Stimulated activated CD4-positive, alpha-beta T cell treated with anti-CD3 and anti-CD28 coated beads, Interleukin-12 subunit alpha, Interleukin-12 subunit beta, amount 100 ng/mL, for 48 hours (primary cell): ENCODE results near the gene EIF5.

Source experiments
- DNase-seq, 3 donors: peaks; one replicate each; pipeline ENCODE4 v3.0.0-alpha.2; 2020; ENCODE audit warnings: low read depth in 2 of 3, low spot score in 1 of 3

The EIF5 gene

GRCh38 chr14:103308717-103309616 is 25.1 kb upstream of the EIF5 start:
- no peak for DNase-seq

- DNase-seq = no peak
Measured at GRCh38 chr14:103310576-103311095, 23.4 kb upstream of the EIF5 start.

DNA sequence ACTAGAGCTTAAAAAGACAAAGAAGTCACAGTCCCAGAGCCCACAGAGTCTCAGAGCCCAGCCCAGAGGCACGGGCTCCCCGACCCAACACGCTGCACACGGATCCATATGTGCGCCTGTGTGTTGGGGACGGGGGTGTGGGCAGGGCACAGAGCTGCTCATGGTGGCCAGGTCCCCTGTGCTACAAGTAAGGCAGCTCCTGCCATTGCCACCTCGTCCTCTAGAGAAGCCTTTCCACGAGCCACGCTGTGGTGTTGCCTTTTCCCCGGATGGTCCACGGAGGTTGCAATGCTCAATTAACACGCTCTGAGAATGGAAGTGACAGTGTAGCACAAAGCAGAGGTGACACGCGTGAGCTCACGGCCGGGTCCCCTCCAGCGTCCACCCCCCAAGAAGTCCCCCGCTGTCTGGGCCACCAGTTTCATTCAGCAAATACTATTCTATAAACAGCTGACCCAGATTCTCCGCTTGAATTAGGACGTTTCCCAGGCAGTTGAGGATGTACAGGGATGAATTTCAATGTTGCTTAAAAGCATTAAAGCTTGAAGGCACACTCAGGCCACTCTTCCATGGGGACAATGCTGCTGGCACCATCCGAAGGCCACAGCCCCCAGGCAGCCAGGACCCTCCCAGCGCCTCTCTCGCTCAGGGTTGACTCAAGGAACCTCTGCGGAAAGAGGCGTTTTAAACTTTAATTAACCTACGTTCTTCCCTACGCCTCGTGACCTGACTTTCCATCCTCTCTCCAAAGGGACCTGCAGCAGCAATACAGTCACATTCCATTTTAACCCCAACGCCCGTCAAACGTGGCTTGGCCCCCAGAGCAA is 22.7 kb upstream of the EIF5 start:
- no peak for DNase-seq

GRCh38 chr14:103312006-103312635 is 21.9 kb upstream of the EIF5 start:
- no peak for DNase-seq

GRCh38 chr14:103313704-103314103 is 20.3 kb upstream of the EIF5 start:
- DNase-seq = no peak

DNA sequence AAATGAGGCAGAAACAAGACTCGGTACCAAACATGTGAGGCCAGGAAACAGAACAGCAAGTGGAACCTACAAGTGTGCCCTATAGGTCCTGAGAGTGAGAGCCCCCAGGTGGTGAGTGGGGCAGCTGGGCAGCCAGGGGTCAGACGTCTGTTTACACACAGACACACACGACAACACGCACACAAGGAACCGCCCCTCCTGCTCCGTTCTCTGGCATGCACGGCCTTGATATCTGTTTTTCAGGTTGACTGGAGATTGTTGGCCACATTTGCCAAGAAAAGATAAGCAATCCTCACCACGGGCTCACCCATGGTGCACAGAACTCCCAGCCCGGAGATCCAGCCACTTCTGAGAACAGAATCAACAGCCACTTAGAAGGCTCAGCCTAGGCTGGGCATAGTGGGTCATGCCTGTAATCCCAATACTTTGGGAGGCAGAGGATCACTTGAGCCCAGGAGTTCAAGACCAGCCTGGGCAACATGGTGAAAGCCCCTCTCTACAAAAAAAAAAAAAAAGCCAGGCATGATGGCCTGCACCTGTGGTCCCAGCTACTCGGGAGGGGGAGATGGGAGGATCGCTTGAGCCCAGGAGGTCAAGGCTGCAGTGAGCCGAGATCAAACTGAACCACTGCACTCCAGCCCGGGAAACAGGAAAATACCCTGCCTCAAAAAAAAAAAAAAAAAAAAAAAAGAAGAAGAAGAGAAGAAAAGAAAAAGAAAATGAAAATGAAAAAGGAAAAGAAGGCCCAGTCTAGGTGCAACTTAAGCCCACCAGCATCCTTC is 19.4 kb upstream of the EIF5 start:
- no peak for DNase-seq

GRCh38 chr14:103315351-103315911 is 18.6 kb upstream of the EIF5 start:
- DNase-seq = no peak

DNA sequence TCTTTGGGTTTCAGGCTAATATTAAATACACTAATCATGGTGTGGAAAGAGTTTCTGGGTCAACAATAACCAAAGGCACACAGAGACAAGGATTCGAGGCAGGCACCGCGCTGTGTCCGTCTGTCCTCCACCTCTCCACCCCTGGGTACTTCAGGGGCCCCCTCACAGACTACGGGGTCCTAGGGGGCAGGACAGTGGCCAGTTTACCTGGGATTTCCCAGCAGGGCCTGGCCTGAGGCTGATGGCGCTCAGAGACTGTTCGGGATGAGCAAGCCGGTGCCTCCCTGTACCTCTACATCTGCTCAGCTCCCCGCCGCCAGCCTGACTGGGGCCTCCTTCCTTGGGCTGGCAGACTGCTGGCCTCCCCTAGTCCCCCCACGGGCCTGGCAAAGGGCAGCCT is 18.1 kb upstream of the EIF5 start:
- no peak for DNase-seq

DNA sequence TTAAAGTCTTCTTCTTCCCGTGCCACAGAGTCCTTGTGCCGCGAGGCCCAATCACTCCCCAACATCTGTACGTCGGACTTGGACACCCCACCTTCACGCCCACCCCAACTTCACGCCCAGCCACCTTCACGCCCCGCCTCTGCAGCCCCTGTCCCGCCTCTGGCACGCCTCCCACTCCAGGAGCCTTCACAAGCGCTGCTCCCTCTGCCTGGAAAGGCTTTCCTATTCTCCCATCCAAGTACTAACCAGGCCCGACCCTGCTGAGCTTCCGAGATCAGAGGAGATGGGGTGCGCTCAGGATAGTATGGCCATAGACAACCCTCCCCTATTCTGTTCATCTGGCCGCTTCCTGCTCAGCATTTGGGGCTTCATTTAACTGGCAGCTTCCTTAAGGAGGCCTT is 17.3 kb upstream of the EIF5 start:
- no peak for DNase-seq

GRCh38 chr14:103317251-103317650 is 16.8 kb upstream of the EIF5 start:
- DNase-seq = no peak

GRCh38 chr14:103317976-103318580 is 16.0 kb upstream of the EIF5 start:
- no peak for DNase-seq

DNA sequence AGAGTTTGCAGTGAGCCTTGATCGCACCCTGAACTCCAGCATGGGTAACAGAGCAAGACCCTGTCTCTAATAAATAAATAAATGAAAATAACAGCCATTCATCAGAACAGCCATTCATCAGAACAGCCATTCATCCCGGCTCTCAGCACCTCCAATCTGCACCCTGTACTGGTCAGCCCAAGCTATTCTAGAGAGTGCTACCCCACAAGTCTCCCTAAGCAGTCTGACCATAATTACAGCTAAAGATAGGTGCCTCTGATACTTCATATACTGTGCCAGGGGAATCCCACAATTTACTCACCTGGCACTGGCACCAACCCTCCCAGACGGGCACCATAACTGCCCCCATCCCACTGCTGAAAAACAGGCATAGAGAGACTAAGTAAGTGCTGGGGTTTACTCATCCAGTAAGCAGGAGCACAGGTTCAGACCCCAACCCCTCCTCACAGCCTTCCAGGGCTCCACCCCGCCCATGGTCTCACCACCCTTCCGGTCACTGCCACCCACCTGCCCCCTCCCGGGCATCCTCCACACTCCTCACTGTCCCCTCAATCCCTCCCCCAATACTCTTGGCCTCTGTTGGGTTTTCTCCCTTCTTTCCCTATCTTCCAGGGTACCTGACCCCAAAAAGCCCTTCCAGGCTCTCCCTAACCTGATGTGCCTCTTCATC is 15.2 kb upstream of the EIF5 start:
- no peak for DNase-seq

DNA sequence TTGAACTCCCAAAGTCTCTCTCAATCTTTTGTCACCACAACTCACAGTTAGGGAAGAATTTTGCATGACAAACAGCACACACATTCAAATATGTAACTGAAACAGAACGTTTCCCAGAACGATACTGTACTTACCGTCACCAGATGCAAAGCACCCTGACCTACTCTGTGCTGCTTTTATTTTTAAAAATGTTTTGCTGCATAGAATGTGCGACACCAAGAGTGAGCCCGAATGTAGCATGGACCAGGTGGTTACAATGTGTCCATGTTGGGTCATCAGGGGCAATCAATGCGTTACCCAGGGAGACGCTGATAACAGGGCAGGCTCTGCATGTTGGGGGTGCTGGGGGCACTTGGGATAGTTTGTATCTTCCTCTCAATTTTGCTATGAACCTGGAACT is 14.6 kb upstream of the EIF5 start:
- no peak for DNase-seq

DNA sequence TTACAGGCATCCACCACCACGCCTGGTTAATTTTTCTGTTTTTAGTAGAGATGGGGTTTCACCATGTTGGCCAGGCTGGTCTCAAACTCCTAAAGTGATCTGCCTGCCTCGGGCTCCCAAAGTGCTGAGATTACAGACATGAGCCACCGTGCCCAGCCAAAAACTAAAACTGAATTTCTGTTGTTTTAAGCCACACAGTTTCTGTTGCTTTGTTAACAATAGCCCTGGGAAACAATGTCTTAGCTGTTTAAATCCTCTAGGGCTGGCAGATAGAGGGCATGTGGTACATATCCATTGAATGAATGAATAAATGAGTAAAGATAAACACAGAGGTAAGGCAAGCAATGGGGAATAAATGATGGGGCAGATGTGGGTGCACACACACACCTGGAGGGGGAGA is 8.0 kb upstream of the EIF5 start:
- DNase-seq = no peak

GRCh38 chr14:103328941-103329340 is 5.1 kb upstream of the EIF5 start:
- no peak for DNase-seq

GRCh38 chr14:103329401-103330347 is 4.4 kb upstream of the EIF5 start:
- DNase-seq = no peak

GRCh38 chr14:103330536-103330935 is 3.5 kb upstream of the EIF5 start:
- no peak for DNase-seq

DNA sequence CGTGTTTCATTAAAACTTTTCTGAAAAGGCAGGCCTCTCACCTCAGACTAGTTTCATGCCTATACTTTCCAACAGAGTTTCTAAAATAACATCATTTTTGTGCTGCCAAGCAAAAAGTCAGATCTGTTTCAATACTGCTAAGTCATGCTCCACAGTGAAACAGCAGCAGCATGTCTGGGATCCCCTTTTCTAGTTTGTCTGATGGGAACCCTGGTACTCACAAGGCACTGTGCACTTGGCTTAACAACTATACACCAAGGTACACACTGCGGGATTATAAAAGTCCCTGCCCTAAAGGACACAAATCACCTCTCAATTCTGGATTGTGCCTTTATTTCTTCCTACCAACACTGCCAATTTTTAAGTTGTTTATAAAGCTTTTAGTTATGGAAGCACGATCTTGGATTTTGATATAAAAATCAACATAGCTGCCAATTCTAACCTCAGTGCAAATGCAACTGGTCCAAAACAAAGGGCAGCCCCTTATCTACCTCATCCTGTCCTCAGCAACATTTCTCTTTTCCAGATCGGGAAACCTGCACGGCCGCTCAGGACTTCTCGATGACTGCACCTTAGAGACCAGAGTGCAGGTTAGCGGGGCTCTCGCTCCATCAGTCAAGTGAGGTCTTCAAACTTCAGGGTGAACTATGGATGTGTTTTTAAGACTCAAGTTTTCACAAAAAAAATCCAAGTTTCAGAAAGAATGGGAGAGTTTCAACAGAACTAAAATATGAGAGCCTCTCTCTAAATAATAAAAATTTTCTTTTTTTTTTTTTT is 1.7 kb upstream of the EIF5 start:
- no peak for DNase-seq
